C4-2B (cell line): ENCODE results near the gene SLC9B1.

ENCODE experiments used
- ZFX ChIP-seq: fragments of 450-650 bp; IDR thresholded peaks from 2 replicates; pipeline ENCODE4 v1.6.1; 2017
- TF ChIP-seq, protein P1 (sequence below): fragments of 450-650 bp; conservative IDR thresholded peaks from 2 replicates; pipeline ENCODE4 v1.5.1; 2017; ENCODE audit warnings: mild to moderate bottlenecking

DNA sequence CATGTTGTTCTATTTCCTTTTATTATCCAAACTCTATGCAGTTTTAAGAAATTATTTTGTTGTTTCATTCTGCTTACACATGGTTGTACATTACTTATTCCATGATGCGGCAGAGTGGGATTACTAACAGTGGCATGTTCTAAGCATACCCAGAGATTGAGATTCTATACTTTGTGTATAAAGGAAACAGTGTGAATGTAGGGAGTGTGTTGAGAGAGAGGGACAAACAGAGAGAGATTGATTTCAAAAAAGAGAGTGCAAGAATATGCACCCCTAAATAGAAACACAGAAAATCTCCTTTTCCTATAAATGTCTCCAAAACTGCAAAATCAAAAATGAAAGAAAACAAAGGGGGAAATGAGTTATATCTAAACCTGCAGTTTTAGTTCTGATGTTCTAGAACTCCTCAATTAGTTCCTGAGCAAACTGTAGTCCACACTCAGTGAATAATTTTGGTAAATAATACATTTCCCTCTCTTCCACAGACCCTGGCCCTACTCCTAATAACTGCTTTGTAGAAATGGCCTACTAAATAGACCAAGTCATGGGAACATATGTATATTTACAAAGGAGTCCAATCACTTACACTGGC is 31.0 kb downstream of the SLC9B1 start:
- TF ChIP-seq, protein P1, sequence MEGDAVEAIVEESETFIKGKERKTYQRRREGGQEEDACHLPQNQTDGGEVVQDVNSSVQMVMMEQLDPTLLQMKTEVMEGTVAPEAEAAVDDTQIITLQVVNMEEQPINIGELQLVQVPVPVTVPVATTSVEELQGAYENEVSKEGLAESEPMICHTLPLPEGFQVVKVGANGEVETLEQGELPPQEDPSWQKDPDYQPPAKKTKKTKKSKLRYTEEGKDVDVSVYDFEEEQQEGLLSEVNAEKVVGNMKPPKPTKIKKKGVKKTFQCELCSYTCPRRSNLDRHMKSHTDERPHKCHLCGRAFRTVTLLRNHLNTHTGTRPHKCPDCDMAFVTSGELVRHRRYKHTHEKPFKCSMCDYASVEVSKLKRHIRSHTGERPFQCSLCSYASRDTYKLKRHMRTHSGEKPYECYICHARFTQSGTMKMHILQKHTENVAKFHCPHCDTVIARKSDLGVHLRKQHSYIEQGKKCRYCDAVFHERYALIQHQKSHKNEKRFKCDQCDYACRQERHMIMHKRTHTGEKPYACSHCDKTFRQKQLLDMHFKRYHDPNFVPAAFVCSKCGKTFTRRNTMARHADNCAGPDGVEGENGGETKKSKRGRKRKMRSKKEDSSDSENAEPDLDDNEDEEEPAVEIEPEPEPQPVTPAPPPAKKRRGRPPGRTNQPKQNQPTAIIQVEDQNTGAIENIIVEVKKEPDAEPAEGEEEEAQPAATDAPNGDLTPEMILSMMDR, result no peak
- TF ChIP-seq ZFX, result no peak
